Right kidney (tissue), 1 donor: ENCODE measurements around the gene DDAH1.
"Not testable (repeated sequence)": the region's sequence is repeated elsewhere in the genome, so short reads cannot be mapped to it uniquely, and the experiment has no call there.

ENCODE experiments used
- DNase-seq: peaks from one replicate; pipeline ENCODE4 v3.0.0-alpha.2; 2016

DDAH1 gene

DNA sequence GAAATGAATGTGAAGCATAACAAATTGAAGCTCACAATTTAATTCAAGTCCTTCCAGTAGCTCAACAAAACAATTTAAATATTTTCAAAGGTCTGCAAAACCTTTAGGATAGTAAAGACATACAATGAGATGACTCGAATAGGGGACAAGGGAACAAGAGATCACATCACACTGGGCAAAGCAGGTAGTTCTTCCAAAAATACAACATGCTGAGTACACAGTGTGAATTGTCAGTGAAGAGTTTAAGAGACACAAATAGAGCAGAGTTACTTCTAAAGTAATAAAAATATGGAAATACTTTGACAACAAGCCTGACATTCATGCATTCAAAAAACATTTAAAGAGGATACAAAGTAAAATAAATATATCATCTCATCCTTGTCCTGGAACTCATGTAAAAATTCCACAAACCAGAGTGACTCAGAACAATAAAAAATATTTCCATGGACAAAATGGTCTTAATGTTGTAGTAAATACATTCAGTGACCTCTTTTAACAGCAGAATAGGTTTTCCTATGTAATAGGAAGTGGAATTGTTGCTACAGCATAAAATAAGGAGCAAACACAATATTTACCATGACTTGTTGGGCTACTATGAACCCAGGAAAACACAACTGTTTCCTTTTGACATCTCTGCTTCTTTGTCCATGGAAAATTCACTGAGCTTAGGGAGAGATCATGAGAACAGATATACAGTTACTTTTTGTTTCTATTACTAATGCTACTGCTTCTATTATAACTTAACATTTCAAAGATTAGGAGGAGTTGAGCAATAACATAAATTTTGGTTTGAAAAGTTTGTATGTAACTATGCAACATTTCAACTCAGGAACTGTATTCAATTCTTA, 104.9 kb downstream of the DDAH1 start:
- no peak for DNase-seq

DNA sequence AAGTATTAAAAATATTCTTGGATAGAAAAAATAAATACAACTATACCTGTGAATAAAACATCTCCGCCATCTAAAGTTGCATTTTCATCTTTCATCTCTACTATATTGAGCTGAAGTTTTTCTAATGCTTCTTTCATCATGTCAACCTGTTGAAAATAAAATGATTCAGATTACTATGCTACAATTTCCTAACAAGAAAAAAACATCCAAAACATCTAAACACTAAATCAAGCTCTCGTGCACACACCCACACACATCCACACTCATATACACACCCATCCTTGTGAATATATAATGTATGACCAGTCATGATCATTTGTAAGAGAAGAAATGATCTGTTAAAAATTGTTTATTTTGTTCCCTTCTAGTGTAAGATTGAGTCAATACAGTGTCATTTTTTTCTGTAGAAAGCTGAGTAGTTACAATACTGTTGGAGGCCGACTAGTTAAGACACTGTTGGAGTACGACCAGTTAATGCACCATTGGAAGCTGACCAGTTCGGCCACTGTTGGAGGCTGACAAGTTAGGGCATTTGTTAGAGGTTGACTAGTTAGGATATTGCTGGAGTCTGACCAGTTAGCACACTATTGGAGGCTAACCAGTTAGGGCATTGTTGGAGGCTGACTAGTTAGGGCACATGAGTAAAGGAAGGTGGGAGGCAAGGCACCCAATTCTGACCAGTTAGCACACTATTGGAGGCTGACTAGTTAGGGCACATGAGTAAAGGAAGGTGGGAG, 106.1 kb downstream of the DDAH1 start:
- DNase-seq, result no peak

DNA sequence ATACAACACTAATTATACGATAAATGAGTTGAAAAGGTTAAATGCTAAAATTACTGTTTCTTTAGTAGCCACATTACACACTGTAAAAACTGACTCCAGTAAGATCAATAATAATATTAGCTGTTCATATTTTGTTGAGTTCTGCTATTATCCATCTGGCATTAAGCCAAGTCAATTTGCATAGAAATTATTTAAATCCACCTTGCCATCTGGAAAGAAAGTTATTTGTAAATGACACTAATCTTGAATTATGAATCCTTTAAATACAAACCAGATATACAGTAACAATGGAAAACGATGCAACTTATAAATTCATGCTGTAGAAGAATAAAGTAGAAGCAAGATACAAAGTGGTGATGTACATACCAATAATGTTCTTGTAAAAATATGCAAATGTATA, 107.1 kb downstream of the DDAH1 start:
- DNase-seq, result no peak

DNA sequence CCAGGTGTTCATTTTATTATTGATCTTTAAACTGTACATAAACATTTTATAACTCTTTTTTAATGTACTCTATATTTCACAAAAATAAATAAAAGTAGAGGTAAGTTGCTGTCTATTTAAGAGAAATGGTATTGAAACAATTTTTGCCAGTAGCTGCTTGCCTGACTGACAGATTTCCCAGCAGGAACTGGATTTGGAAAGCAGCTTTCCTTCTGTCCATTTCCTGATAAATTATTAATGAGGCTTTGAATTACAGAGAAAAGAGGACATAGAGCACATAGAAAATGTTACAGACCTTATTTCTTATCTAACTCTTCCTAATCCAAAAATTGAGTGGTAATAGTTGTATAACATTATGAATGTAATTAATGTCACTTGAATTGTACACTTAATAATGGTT, 108.8 kb downstream of the DDAH1 start:
- DNase-seq, result no peak

DNA sequence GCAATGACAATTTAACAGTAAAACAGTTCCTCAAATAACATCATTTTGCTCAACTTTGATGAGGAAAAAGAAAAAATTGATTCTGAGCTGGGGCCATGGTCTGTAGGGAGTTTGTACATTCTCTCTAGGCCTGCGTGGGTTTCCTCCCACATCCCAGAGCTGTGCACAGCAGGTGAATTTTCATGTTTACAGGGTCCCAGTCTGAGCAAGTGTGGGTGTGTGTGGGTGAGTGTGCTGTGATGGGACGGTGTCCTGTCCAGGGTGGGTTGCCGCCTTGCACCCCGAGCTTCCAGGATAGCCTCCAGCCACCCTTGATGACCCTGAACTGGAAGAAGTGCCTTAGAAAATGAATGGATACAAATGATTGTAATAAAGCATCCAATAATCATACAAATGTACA, 112.9 kb downstream of the DDAH1 start:
- no peak for DNase-seq

DNA sequence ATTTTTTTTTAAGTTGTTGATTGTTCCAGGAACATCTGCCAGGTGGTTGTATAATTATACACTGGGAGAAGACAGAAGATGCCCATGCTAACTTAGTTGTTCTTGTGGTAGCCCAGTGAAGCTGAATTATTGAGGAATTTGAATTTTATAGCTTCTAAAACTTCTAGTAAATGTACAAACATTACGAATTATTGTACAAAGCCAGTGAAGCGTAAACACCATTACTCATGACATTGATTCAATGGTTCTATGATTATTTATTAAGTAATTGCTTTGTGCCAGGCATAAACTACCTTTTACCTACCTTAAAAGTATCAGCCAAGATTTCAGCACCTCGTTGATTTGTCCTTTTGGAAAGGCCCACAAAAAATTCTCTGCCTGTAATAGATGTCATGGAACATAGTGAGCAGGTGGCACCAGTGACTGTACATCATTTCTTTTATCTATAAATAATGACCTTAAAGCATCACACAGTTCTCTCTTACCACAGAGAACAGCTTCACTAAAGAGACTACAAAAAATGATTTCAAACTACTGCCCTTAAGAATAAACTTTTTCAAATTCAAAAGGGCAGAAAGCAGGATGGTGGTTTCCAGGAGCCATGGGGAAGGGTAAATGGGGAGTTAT, 113.6 kb downstream of the DDAH1 start:
- no peak for DNase-seq

DNA sequence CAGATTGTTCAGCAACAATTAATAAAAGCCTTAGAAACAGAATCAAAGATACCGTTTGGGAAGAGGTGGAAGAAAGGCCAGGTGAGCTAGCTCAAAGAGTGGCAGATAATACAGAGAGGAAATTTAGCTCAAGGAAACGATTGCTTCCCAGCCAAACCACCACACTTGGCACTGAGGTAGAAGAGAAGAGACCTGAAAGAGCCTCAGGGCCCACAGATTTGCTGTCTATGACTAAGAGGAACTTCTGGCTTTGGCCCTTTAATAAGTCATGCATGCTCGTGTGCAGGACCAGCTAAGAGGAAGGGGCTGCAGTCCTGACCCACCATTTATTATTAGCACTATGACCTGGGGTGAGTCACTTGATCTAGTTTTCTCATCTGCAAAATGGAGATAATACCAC, 115.7 kb downstream of the DDAH1 start:
- no peak for DNase-seq

DNA sequence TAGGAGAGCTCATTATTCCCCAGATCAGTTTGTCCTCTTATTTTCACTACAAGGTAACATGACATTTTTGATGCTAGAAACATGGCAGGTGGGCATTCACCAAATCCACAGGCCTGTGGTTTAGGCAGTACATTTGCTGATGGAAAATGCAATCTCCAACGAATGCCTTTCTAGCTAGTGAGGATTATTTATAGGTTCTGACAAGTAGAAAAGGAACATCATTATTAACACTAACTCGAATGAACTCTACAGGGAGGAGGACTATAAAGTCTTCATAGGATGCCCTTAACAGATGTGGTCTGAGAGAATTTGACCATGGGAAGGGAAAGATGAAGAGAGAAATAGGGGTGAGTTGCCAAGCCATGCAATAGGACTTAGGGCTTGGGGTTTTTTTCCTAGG, 117.1 kb downstream of the DDAH1 start:
- no peak for DNase-seq

DNA sequence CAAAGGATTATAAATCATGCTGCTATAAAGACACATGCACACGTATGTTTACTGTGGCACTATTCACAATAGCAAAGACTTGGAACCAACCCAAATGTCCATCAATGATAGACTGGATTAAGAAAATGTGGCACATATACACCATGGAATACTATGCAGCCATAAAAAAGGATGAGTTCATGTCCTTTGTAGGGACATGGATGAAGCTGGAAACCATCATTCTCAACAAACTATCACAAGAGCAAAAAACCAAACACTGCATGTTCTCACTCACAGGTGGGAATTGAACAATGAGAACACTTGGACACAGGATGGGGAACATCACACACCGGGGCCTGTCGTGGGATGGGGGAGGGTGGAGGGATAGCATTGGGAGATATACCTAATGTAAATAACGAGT, 117.7 kb downstream of the DDAH1 start:
- DNase-seq, result not testable (repeated sequence)

DNA sequence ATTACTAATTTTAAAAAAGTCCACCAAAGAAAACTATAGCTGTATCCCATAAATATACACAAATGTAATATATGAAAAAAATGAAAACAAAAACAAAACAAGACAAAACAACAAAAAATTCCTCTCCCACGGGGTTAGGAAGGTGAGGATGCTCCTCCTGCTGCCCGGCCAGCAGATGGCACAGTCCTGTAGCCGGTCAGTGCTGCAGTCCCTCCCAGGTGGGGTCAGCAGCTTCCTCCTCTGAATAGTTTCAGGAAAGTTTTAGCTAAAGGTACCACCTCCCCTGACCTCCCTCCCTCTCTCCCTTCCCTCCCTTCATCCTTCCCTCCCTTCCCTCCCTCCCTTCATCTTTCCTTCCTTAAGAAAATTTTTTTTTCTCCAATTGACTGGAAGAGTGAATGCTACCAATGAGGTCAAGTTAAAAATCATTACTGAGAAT, 120.7 kb downstream of the DDAH1 start:
- no peak for DNase-seq

DNA sequence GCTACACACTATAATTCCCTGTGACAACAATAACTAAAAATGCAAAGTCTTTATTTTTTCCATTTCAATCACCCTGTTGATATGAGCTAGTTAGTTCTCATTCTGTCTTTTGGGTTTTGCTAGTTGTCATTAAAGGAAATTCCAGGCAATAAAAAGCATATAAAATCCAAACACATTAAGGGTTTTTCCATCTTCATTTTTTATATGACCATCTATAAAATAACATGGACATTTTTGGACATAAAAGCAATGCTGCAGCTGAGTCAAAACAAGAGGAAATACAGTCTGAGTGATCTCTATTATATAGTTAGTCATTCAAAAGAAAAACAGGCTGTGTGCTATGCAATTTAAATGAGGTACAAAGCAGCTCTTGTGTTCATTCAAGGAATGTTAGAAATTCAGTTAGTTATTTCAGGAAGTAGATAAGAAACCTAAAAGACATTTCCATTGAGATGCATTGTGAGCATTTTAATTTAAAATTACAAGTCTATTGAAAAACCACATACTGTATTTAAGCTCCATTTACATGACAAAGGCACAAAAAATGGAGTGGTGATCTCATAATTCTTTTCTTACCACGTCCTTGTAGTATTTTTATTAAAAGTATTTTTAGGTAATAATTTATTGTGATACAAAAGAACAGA, 121.2 kb downstream of the DDAH1 start:
- DNase-seq, result no peak

DNA sequence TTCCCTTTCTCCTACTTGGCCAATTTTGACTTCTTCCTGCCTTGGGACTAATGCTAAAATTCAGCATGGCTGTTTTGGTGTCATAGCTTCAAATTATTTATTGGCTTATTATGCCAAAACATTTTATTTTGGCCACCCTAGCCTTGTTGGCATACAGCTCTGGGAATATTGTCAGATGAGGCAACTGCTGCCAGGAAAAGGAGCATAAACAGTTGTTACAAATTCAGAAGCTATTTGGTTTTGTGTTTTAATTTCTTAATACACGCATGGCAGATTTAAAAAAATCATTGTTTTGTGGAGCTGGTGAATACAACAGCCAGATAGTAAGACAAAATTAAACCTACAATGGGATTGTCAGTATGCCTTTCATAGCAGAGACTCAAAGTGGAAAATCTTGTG, 121.7 kb downstream of the DDAH1 start:
- no peak for DNase-seq

DNA sequence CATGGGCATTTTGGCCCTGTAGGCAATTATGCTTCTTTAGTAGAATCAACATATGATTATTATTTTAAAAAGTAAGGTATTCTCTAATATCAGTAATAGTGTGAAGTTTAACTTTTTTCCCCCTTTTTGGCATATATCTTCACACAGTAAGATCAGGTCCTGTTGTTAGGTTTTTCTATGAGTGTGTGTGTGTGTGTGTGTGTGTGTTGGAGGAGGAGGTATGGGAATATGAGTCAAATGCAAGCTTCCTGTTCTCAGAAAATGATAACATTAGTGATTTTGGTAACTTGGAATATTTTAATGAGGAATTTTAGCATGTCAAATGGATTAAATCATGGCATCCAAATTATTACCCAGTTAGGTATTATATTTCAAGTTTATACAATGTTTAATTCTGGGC, 122.8 kb downstream of the DDAH1 start:
- DNase-seq, result no peak

DNA sequence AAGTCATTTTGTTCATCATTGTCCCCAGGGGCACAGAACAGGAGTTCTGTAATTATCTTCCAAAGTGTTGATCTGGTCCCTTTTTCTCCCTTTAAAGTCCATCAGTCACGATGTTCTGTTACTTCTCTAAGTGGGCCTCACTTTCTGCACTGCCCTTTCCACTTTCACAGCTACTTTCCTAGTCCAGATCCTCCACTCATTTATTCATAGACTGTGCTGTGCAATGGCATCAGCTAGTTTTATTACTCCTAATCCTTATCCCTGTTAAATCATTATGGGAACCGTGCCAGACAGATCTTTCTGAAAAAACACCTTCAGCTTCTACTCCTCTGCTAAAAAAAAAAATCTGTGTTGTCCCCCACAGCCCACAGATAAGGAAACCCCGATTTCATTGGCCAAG, 124.5 kb downstream of the DDAH1 start:
- DNase-seq, result no peak

DNA sequence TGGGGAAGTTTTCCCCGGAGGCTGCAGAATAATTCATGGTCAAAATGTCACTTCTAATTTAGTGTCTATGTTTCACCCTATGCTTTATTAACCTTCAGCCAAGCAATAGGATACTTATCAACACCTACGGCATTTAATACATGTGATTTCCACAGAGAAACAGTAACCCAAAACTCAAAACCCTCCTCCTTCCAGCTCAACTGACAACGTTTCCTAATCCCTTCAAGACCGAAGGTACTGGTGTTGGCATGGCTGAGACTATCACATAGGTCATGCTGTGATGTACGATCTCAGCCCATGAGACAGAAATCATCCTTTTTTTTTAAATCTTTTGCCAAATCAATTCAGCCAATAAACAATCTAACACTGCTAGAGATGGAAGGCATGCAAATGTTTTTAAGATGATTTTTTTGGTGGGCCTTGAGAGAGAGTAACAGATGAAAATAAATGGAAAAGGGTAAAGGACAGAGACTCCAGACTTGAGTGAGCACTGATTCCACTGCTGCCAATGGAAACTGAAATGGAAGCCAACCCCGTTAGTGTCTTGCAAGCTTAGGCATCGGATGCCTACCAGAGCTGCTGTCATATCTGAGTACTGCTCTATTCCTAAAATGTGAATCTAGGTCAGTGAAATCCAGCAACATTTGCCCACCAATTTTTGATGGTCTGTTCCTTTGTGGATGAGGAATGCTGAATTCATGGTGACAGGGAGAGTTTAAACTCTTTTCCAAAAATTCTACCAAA, 125.1 kb downstream of the DDAH1 start:
- DNase-seq, result no peak

DNA sequence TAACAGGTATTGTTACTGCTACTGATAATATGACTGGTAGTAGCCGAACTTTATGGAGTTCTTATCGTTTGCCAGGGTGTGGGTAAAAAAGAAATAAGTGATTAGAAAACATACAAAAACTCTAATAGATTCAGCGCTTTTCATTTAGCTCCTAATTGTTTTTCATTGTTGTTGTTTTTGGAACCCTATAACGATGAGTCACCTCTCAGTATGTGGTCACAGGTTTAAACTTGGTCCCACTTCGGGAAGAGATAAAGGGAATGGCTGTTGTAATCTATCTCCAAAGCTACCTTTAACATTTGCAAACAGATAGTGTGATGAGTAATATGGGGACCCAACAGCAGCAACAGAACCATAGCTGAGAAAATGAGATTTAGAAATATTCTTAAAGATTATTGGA, 125.9 kb downstream of the DDAH1 start:
- DNase-seq, result no peak

DNA sequence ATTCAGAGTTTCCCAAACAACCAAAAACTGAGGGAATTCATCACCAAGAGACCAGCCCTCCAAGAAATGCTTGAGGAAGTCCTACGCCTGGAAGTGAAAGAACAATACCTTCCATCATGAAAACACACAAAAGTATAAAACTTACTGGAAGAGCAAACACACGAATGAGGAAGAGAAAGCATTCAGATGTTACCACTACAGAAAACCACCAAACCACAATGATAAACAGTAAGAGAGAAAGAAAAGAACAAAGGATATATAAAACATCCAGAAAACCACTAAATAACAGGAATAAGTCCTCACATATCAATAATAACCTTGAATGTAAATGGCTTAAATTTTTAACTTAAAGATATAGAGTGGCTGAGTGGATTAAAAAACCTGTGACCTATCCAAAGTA, 130.0 kb downstream of the DDAH1 start:
- DNase-seq, result no peak

DNA sequence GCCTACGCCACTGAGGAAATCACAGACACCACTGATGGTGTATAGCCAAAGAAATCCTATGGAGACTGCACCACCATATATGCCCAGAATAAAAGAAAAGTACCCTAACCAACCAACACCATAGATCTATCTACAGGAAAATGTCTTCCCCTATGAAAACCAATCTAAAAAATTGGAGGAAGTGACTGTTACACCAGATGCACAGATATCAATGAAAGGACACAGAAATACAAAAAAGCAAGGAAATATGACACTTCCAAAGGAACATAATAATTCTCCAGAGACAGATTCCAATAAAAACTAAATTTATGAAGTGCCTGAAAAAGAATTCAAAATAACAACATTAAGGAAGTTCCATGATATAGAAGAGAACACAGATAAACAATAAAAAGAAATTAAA, 131.8 kb downstream of the DDAH1 start:
- no peak for DNase-seq

DNA sequence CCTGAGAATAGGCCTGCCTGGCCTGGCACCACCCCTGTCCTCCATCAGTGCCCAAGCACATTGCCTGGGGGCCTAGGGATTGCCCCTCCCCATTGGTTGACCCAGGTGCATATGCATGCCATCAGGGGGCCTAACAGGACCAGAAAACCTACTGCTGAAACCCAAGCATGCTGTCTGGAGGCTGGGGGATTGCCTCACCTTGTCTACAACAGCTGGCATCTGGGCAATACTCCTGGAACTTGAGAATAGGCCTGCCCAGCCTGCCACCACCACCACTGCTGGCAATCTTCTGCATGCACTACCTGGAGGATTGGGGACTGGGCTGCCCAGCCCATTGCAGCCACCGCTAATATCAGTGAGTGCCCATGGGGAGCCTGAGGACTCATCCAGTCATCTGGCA, 132.4 kb downstream of the DDAH1 start:
- no peak for DNase-seq

DNA sequence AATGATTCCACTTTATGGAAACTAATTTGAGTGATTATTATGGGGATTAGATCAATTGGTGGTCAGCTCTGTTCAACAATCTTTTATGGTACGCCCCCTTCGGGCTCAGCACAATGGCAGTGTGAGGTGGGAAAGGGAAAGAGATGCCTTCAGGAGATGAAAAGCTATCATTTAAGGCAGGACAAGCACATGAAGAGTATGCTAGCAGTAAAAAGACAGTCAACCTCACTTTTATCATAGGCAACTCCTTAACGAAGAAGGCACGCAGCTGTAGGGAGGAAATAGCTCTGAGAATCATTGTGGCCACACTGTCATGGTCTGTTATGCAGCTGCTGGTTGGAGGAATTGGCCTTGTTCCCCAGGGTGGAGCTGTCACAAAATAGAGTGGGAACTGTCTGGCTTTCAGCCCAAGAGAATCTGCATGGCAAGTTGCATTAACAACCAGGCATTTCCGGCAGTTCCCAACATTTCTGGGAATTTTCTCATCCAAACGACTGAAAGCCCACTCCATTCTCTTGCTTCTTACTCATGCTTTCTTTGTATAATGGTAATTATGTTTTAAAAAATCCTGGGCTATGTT, 134.2 kb downstream of the DDAH1 start:
- DNase-seq, result no peak

DNA sequence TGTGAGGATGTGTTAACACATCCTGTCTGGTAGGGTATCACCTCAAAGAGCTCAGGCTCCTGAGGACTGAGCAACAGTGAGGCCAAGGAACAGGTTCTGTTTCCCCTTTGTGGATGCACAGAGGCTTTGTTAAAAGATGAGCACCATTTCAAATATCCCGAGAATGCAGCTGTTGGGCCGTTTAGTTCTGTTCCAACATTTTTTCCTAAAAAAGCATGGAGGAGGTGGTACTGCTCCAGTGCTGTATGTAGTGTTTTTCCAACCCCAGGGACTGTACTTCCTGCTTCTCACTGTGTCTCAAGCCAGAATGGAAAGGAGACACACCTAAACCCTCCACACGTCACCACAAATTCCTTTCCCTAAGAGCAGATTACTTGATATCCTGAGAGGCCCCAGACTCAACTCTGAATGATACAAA, 134.7 kb downstream of the DDAH1 start:
- no peak for DNase-seq
